ENCODE results near the gene PXT1.
A peak's percentile ranks its signal among the peaks of the same experiment; 100 is the strongest.

PXT1 gene

DNA sequence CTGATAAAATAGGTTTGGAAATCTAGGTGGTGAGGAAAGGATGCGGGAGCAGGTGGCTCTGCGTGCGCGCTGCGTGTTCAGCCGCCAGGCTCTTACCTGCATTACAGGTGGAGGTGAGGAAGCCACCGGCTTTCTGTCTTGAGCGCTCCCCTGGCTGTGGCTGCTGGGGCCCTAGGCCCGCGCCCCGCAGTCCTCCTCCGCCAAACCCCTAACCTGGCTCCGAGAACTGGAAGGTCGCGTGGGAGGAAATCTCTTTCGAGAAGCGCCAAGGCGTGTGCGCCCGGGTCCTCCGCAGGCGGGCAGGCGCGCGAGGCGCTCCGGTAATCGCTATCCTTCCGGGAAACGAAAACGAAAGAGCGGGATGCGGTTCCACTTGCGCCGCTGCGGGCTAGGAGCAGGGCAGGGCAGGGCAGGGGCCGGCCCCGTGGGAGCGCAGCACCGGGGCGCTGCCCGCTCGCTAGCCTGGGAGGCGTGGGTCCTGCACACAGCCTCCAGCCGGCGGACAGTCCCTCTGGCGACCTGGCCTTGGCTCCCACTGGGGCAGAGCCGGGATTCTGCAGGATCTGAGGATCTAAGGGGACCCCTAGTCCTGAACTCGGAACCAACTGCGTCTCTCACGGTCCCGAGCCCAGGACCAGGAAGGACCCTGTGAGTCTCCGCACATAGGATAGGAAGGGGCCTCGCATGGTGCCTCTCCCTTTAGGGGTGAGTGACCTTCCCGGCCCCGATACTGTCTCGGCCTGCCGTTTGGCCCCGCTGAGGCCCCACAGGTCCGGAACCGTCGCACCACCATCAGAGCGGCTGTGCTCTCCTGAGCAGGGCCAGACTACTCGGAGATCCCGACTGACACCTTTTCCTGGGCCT lies 55.0 kb downstream of the PXT1 start, which contains the start of gene ETV7:
ETV7 (minus strand) TSS at position 230 of the 864 bp plus-strand sequence; CDS start at position 102, 128 bp downstream.
- peak in 1 of 2 donors; percentile 8 for DNase-seq (ENCODE audit: low read depth in 2 of 2)

DNA sequence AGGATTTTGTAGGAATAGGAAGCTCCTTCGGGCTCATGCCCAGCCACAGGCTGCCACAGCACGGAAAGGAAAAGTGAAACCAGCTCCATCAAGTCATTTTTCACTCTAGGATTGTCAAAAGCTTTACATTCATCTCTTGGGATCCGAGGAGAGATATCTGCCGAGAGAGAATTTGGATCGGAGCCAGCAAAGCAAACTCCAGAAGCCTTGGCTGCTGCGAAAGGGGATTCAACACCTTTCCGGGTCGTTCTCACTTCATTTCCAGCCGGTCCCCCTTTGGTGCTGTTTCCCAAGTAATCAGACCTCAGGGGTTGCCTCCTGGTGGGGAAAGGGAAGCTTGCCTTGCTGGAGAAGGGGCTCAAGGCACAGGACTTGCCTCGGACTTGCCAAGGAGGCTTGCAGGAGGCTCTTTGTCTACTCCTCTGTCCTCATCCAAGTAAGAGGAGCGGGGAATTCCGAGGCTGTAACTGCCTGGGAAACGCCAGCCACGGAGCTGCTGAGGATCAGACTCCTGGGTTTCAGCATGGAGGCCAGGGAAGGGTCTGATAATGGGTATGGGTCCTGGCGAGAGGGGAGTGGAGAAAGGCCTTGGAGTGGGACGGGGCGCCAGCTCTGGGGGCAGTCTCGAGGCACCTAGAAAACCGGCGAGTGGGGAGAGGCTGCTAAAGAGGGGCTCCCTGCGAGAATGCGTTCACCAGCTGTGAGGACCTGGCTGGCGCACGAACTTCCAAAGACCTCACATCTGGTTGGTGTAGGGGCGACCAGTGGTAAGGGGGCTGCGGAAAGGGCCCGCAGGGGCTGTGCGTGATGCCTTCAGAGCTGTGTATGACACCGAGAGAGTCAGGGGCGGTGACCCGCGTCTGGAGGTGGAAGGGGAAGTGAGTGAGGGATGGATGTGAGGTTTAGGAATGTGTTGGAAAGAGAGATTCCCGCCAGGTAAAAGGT lies 55.9 kb downstream of the PXT1 start:
- DNase-seq (ENCODE audit: low read depth in 2 of 2), result no peak

DNA sequence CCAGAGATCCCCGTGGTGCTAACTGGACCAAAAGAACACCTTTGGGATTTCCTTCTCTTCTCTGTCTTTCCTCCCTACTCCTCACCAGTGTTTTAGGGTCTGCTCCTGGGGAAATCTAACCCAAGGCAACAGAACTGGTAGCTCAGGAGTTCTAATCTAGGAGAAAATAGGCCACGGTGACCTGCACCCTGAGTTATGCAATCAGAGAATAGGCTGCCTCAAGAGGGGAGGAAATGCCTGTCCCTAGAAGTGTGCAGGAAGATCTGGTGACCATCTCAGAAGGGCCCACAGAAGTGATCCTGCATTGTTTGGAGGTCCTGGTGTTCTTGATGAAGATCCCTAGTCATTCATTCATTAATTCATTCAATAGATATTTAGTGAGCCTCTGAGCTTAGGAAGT lies 58.6 kb downstream of the PXT1 start:
- DNase-seq (ENCODE audit: low read depth in 2 of 2), result no peak

DNA sequence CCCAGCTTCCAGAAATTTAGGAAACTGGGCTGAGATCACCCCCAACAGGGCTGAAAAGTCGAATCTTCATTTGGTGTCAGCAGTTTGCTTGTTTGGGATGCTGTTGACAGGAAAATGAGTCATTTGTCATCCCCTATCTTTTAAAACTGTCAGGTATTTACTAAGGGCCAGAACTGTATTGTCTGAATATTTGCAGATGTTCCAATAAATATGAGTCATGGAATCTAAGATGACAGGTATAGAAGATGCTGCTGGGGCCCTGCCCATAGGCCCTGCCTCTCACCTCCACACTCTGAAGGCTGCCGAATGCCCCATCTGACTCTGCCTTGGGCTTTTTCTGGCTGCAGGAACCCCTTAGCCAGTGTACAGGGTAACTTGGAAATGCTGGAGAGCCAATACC lies 59.0 kb downstream of the PXT1 start:
- DNase-seq (ENCODE audit: low read depth in 2 of 2), result no peak

DNA sequence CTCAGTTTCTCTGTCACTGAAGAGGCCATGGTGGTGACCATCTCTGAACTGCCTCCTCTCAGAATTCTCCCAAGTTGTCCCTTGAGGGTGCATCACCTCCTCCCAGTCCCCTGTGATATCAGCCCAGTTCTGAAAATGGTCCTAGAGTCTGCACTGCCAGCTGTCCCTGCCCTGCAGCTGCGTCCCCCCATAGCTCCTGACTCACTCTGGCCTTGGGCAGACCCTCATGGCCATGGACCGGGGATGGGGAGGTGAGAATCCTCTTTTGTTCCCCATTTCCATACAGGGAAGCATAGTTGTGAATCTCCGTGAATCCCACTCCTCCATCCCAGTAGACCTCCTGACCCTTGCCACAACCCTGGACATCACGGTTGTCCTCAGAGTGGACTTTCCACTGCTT lies 59.7 kb downstream of the PXT1 start:
- DNase-seq (ENCODE audit: low read depth in 2 of 2), result no peak

DNA sequence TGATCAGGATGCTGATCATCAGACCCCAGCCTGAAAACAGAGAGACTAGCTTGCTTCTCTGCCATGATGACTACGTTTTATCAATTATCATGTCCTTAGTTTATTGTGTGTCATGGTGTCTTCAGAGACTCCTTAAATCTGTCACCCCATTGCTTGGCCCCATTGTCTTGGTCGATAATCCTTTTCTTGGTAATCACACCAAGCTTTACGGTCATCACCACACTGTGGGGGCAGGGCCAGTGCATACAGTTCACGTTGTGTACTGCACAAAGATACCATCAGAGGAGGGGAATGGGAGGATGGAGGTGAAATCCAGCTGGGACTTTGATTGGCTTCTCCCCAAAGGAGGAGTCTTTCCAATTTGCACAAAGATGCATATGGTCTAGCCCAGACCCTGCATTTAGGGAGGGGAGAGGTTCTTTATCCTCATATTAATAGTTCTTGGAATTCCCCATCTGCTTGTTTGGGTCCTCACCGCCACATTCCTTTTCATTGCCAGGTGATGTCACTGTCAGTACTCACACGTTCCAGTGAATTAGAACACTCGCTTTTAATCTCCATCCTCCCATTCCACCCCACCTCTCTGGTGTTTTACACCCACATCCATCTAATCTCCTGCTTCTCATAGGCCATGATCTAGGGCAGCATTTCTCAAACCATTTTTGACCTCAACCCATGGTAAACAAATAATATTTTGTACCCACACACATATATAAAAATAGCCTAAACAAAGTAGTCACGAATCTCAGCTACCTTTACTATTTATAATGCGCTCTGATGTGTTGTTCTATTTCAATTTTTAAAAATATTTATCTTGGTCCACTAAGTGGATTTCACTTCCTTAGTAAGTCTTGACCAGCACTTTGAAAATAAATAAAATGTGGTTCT lies 60.9 kb downstream of the PXT1 start:
- no peak for DNase-seq (ENCODE audit: low read depth in 2 of 2)

DNA sequence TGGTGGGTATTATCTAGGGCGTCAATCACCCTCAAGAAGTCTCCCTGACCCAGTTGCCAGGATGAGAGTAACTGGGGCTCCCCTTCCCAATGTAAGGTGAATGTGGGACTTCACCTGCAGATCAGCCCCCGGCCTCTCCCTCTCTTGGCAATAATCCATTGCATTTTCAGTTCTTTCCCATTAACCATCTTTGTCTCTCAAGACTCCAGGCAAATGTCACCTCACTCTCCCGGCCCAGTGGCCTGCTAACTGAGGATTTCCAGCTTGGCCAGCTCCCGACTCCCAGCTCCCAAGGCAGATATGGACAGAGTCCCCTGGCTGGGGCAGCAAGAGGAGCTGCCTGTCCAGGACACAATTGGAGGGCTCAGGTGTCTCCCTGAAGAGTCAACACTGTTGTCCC lies 62.5 kb downstream of the PXT1 start:
- DNase-seq (ENCODE audit: low read depth in 2 of 2), result no peak

DNA sequence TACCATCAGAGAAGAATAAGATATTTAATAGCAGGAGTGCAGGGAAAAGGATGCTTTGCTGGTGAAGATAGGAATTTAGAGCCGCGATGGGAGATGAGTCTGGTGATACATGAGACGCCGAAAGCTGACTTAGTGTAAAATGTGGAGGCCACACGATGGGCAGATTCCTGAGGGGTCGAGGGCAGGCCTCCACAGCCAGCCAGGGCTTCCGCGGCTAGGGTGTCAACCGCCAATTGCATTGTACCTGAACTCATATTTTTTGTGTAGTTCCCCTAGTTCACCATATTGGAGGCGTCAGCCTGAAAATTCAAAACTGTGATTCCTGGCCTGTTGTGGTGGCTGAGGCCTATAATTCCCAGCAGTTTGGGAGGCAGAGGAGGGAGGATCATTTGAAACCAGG lies 63.7 kb downstream of the PXT1 start:
- DNase-seq (ENCODE audit: low read depth in 2 of 2), result no peak

DNA sequence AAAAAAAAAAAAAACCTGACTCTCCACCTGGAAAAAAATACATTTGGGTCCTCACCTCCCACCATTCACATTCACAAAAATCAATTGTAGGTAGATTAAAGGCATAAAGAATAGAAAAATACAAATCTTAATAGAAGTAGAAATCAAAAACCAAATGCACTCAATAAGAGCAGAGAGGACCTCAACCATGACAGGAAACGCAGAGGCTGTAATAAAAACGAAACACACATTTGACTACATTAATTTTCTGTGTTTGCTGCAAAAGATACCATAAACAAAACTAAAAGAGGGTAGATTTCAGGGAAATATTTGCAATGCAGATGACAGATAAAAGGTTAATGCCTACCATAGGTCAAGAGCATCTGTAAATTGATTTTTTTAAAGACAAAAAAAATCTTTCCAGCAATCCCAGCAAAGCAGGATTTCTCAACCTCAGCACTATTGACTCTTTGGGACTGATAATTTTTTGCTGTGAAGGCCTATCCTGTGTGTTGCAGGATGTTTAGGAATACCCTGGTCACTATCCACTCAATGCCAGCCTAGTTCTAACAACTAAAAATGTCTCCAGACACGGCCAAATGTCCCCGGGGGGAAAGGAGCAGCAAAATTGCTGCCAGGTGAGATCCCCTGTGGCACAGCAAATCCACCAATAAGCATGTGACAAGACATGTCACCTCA lies 64.3 kb downstream of the PXT1 start:
- DNase-seq (ENCODE audit: low read depth in 2 of 2), result no peak

DNA sequence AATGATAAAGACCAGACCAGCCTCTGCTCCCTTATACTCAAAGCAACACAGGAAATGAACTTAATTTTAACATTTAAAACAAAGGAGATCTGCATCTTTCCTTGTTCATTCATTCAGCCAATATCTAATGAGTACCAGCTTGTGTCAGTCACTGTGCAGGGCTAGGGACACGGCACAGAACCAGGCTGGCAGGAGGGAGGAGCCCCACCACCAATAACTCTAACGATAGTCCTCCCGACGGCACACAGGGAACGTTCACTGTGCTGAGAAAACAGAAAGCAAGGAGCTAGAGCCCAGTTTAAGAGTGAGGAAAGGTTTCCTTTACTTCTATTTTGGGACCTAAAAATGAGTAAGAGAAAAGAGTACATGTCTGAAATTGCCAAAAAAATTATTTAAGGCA lies 65.1 kb downstream of the PXT1 start:
- DNase-seq (ENCODE audit: low read depth in 2 of 2), result no peak

DNA sequence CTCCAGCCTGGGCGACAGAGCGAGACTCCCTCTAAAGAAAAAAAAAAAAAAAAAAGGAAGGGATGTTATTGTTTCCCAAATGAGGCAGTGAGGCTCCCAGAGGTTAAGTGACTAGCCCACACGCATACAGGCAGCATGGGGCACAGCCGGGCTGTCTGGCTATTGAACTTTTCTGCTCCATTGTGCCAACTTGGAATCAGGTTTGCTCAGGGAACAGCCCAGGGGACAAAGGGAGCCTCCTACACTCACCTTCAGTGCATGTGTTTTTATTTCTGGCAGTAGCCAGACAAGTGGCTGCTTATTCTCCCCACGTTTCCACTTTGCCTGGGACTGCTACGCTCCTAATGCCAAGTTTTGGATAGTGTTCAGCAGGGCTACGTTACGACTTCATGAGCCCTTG lies 65.9 kb downstream of the PXT1 start:
- DNase-seq (ENCODE audit: low read depth in 2 of 2), result no peak

DNA sequence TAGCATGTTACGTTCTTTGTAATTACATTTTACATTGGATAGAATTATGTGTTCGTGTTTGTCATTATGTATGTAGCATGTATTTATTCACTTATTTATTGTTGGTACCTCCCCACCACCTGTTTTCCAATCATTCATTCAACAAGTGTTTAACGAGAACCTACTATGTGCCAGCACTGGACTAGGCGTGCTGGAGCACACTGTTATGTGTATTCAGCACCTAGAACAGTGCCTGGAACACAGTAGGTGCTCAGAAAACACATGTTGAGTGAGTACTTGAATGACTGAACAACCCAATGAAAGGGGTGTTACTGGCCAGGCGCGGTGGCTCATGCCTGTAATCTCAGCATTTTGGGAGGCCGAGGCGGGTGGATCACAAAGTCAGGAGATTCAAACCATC lies 66.5 kb downstream of the PXT1 start:
- DNase-seq (ENCODE audit: low read depth in 2 of 2), result no peak

DNA sequence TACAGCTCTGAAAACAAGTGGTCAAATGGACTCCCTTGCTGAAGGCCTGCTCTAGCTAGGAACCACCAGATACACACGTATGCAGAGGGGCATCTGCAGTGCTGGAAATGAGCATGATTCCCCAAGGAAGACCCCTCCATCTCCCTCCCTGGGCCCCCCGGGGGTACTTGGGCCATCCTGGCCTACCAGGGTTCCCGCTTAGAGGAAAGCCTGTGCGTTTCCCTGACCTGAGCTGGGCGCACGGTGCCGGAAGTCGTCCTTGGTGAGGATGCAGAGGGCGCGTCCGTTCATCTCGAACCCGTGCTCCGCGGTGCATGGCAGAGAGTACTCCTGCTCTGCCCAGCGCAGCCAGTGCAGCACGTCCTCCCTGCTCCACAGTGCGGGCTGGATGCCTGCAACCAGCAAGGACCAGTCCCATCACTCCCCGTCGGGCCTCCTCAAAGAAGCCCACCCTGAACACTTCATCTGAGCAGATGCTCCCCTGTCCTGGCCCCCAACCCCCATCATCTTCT lies 67.0 kb downstream of the PXT1 start:
- DNase-seq (ENCODE audit: low read depth in 2 of 2), result no peak

DNA sequence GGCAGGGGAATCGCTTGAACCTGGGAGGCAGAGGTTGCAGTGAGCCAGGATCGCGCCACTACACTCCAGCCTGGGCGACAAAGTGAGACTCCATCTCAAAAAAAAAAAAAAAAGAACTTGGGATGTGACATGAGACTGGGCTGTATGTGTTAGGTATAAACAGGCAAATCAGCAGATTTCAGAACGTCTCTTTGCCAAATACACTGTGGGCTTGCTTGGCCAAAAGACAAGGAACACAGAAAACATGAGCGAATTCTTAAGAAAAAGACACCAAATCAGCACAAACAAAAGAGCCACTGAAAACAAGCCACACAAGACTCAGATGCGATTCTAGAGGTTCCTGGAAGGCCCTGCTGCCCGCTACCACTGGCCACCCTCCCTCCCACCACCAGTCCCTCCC lies 67.7 kb downstream of the PXT1 start:
- DNase-seq (ENCODE audit: low read depth in 2 of 2), result no peak

DNA sequence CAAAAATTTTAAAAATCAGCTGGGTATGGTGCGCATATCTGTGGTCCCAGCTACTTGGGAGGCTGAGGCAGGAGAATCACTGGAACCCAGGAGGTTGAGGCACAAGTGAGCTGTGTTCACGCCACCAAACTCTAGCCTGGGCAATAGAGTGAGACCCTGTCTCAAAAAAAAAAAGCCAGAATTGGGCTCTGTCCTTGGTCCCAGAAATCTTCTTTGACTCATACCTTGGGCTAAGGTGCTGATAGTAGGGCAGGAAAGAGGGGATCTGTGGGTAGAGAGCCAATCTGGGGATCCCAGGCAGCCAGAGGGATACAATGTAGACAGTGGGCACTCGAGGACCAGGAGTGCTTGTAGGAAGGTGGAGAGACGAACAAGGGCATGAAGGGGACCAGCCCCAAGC lies 68.5 kb downstream of the PXT1 start:
- DNase-seq (ENCODE audit: low read depth in 2 of 2), result no peak

DNA sequence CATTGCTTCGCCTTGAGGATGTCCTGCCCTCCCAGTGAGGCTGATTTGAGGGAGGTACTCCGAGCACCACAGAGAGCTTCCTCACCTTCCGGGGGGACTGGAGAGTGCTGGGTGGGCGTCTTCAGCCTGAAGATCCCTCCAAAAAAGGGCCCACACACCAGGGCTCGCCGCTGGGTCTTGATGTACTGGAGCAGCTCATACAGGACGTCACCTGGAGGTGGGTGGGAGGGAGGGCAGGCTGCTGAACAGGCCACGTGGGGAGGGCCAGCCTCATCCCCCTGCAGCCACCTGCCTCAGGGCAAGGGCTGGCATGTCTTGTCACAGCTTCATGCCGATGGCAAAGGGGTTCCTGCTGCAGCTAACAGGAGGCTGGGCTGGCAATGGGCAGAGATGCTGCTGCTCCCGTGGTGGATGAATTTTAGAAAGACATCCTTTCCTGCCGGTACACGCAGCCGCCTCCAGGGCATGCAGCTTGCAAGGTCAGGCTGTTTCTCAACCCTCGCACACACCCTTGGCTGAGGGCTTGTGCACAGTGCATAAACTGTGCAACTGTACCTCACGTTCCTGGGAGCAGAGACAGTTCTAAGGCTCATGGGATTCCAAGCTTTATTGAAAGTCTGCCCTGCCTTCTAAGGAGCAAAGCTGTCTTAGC lies 69.2 kb downstream of the PXT1 start:
- DNase-seq (ENCODE audit: low read depth in 2 of 2), result no peak

DNA sequence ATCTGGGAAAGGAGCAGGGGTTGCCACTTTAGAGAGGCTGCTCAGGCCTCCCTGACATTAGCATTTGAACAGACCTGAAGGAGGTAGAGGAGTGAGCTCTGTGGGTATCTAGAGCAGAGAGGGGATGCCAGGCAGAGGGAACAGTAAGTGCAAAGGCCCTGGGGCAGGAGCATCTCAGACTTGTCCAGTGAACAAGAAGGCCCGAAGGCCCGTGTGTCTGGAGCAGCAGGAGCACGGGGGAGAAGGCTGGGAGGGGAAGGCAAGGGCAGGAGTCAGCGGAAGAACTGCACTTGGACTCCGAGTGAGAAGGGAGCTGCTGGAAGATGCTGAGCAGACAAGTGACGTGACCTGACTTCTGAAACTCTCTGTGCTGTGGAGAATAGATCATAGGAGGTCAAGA lies 70.6 kb downstream of the PXT1 start:
- DNase-seq (ENCODE audit: low read depth in 2 of 2), result no peak

DNA sequence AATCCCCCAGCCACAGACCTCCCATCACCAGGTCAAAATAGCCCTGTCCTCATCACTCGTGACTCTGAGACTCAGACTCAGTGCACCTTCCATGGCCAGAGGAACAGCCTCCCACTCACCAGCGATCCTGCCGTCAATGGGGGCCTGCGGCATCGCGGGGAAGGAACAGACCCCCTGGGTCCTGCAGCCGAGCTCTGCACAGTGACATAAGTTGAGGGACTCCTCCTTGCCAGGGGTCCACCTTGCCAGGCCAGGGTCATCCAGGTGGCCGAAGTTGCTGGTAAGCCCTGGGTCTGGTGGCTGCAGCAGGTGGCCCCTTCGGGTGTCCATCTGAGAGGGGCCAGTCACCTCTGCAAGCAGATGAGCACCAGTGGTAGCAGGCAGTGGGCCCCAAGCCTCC lies 71.4 kb downstream of the PXT1 start:
- no peak for DNase-seq (ENCODE audit: low read depth in 2 of 2)

DNA sequence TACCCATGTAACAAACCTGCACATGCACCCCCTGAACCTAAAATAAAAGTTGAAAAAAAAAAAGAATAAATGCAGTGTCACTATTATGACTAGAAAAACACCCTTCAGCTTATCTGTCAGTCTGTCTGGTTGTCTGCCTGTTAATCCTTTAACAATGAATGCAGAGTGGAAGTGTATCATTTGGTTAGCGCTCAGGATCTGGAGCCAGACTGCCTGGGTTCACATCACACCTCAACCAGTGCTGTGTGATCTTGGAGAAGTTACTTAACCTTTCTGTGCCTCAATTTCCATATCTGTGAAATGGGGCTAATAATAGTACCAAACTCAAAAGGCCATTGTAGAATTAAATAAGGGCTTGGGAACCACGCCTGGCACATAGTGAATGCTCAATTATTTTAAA lies 72.0 kb downstream of the PXT1 start:
- DNase-seq (ENCODE audit: low read depth in 2 of 2), result no peak

Data from stimulated activated CD8-positive, alpha-beta memory T cell treated with anti-CD3 and anti-CD28 coated beads, Interleukin-2, amount 100 ng/mL, for 1 hour (primary cell).